HG02610 (cell line): ENCODE results near the gene C7orf57.
"Not testable (repeated sequence)": the region's sequence is repeated elsewhere in the genome, so short reads cannot be mapped to it uniquely, and the experiment has no call there.

Experiments
- ATAC-seq: cut with Tn5 transposase; IDR thresholded peaks from one replicate; pipeline ENCODE4 v1.9.1; 2021; ENCODE audit warnings: mild to moderate bottlenecking, moderate library complexity; ENCODE audit not compliant: unreplicated experiment

C7orf57 gene

GRCh38 chr7:48033922-48034321 lies 1.4 kb upstream of the C7orf57 start:
- no peak for ATAC-seq

GRCh38 chr7:48035967-48036478 lies 680 bp downstream of the C7orf57 start:
- no peak for ATAC-seq

GRCh38 chr7:48038815-48039506 lies 3.6 kb downstream of the C7orf57 start:
- ATAC-seq = no peak

GRCh38 chr7:48040944-48041652 lies 5.8 kb downstream of the C7orf57 start:
- no peak for ATAC-seq

GRCh38 chr7:48041653-48041970 lies 6.3 kb downstream of the C7orf57 start:
- no peak for ATAC-seq

- no peak for ATAC-seq
Observed at GRCh38 chr7:48042216-48042615, 6.9 kb downstream of the C7orf57 start.

GRCh38 chr7:48042636-48043035 lies 7.3 kb downstream of the C7orf57 start:
- no peak for ATAC-seq

GRCh38 chr7:48045195-48045765 lies 9.9 kb downstream of the C7orf57 start:
- no peak for ATAC-seq

GRCh38 chr7:48046458-48046857 lies 11.1 kb downstream of the C7orf57 start:
- no peak for ATAC-seq

- no peak for ATAC-seq
Observed at GRCh38 chr7:48048113-48048512, 12.8 kb downstream of the C7orf57 start.

- ATAC-seq = no peak
Observed at GRCh38 chr7:48049850-48050249, 14.5 kb downstream of the C7orf57 start.

- no peak for ATAC-seq
Observed at GRCh38 chr7:48052748-48053147, 17.4 kb downstream of the C7orf57 start.

- no peak for ATAC-seq
Observed at GRCh38 chr7:48053736-48054135, 18.4 kb downstream of the C7orf57 start.

GRCh38 chr7:48058990-48059389 lies 23.6 kb downstream of the C7orf57 start:
- ATAC-seq = no peak

GRCh38 chr7:48059706-48060105 lies 24.4 kb downstream of the C7orf57 start:
- no peak for ATAC-seq

GRCh38 chr7:48063985-48064384 lies 28.6 kb downstream of the C7orf57 start:
- no peak for ATAC-seq

- no peak for ATAC-seq
Observed at GRCh38 chr7:48067475-48067874, 32.1 kb downstream of the C7orf57 start.

- ATAC-seq = no peak
Observed at GRCh38 chr7:48074204-48074654, 38.9 kb downstream of the C7orf57 start.

- no peak for ATAC-seq
Observed at GRCh38 chr7:48077423-48077822, 42.1 kb downstream of the C7orf57 start.

GRCh38 chr7:48078470-48078869 lies 43.1 kb downstream of the C7orf57 start:
- no peak for ATAC-seq

GRCh38 chr7:48082378-48082777 lies 47.0 kb downstream of the C7orf57 start:
- ATAC-seq = not testable (repeated sequence)
